Type B pancreatic cell (in vitro differentiated cells): Measurements from ENCODE around the gene DERL3. TPM values are rescaled to one million over a fixed set of nuclear protein-coding genes. Genes with fewer than 3 reads are reported as not detected.
"Not testable (repeated sequence)": the region's sequence is repeated elsewhere in the genome, so short reads cannot be mapped to it uniquely, and the experiment has no call there.

ENCODE experiments used
- DNase-seq: peaks from one replicate; pipeline ENCODE4 v3.0.0; 2021; ENCODE audit warnings: mixed read lengths; ENCODE audit not compliant: unreplicated experiment; ENCODE audit errors: extremely low spot score
- H3K27ac Mint-ChIP-seq: 2 replicates; pipeline ENCODE4 v1.8.0; 2021; ENCODE audit warnings: mild to moderate bottlenecking, mixed read lengths
- H3K27me3 Mint-ChIP-seq: 2 replicates; pipeline ENCODE4 v1.8.0; 2021; ENCODE audit warnings: mixed read lengths
- H3K36me3 Mint-ChIP-seq: 2 replicates; pipeline ENCODE4 v1.8.0; 2021; ENCODE audit warnings: mixed read lengths
- H3K4me1 Mint-ChIP-seq: one replicate; pipeline ENCODE4 v1.8.0; 2021; ENCODE audit warnings: mixed read lengths; ENCODE audit not compliant: unreplicated experiment
- H3K4me3 Mint-ChIP-seq: 2 replicates; pipeline ENCODE4 v1.8.0; 2021; ENCODE audit warnings: mild to moderate bottlenecking, mixed read lengths
- H3K9me3 Mint-ChIP-seq: 2 replicates; pipeline ENCODE4 v1.8.0; 2021; ENCODE audit warnings: mixed read lengths
- CTCF ChIP-seq: fragments of 200-600 bp; sonication (generic); conservative IDR thresholded peaks from 2 replicates; pipeline ENCODE4 v1.5.0; 2021; ENCODE audit warnings: antibody characterized with exemption, mild to moderate bottlenecking
- total RNA-seq: library from RNA; stranded (reverse); gene quantifications from 2 replicates; pipeline ENCODE4 v1.2.1, GENCODE V29; 2021; ENCODE audit warnings: low replicate concordance

The DERL3 gene
- total RNA-seq, 1 donor from 2014 or later = 9.5 TPM

- no peak for DNase-seq
- TF ChIP-seq CTCF = no peak
- H3K4me3 Mint-ChIP-seq = no peak overlapping the region
- H3K36me3 Mint-ChIP-seq = peaks cover 36% of the 10 kb centered on the region
- no peaks in the 10 kb centered on the region for H3K4me1 Mint-ChIP-seq
- H3K27ac Mint-ChIP-seq = no peak overlapping the region
- no peaks in the 10 kb centered on the region for H3K27me3 Mint-ChIP-seq
- H3K9me3 Mint-ChIP-seq = no peaks in the 10 kb centered on the region
Observed at GRCh38 chr22:23877566-23877965, 38.8 kb upstream of the DERL3 start.

GRCh38 chr22:23875801-23876200 is 37.0 kb upstream of the DERL3 start:
- Mint-ChIP-seq H3K36me3 (peaks cover 29% of the 10 kb centered on the region), H3K4me1 (no peaks in the 10 kb centered on the region), H3K27ac (no peak overlapping the region), H3K9me3 (no peaks in the 10 kb centered on the region), H3K4me3 (no peak overlapping the region), H3K27me3 (no peaks in the 10 kb centered on the region)
- no peak for TF ChIP-seq CTCF
- no peak for DNase-seq

- no peak for TF ChIP-seq CTCF
Observed at GRCh38 chr22:23874871-23875270, 36.1 kb upstream of the DERL3 start.

GRCh38 chr22:23868580-23868979 is 29.8 kb upstream of the DERL3 start:
- no peak for DNase-seq

More at GRCh38 chr22:23874871-23875270, 36.1 kb upstream of the DERL3 start:
- H3K27me3 Mint-ChIP-seq = no peaks in the 10 kb centered on the region
- peaks cover 27% of the 10 kb centered on the region for H3K36me3 Mint-ChIP-seq
- DNase-seq = no peak
- no peaks in the 10 kb centered on the region for H3K9me3 Mint-ChIP-seq
- no peak overlapping the region for H3K4me3 Mint-ChIP-seq
- H3K4me1 Mint-ChIP-seq = no peaks in the 10 kb centered on the region
- H3K27ac Mint-ChIP-seq = no peak overlapping the region

GRCh38 chr22:23864499-23865154 is 25.8 kb upstream of the DERL3 start:
- H3K27ac Mint-ChIP-seq, H3K9me3 Mint-ChIP-seq, H3K27me3 Mint-ChIP-seq, H3K4me3 Mint-ChIP-seq, DNase-seq, H3K4me1 Mint-ChIP-seq: not testable (repeated sequence)
- peaks cover 21% of the 10 kb centered on the region for H3K36me3 Mint-ChIP-seq

More at GRCh38 chr22:23868580-23868979, 29.8 kb upstream of the DERL3 start:
- Mint-ChIP-seq H3K4me3 (no peak overlapping the region), H3K9me3 (no peaks in the 10 kb centered on the region), H3K27me3 (no peaks in the 10 kb centered on the region), H3K36me3 (peaks cover 24% of the 10 kb centered on the region), H3K27ac (no peak overlapping the region), H3K4me1 (no peaks in the 10 kb centered on the region)
- no peak for TF ChIP-seq CTCF

GRCh38 chr22:23862103-23862502 is 23.3 kb upstream of the DERL3 start:
- H3K4me1 Mint-ChIP-seq = peaks cover 10% of the 10 kb centered on the region
- H3K9me3 Mint-ChIP-seq = no peaks in the 10 kb centered on the region
- H3K36me3 Mint-ChIP-seq = peaks cover 8% of the 10 kb centered on the region
- no peak for DNase-seq
- H3K27me3 Mint-ChIP-seq = no peaks in the 10 kb centered on the region
- TF ChIP-seq CTCF = peak; percentile 64
- H3K27ac Mint-ChIP-seq = no peak overlapping the region
- H3K4me3 Mint-ChIP-seq = peak overlapping the region; percentile 24

GRCh38 chr22:23860187-23860586 is 21.4 kb upstream of the DERL3 start:
- H3K27me3 Mint-ChIP-seq, H3K9me3 Mint-ChIP-seq, H3K36me3 Mint-ChIP-seq, H3K27ac Mint-ChIP-seq, H3K4me3 Mint-ChIP-seq, DNase-seq: not testable (repeated sequence)
- H3K4me1 Mint-ChIP-seq = peaks cover 16% of the 10 kb centered on the region
